T-helper 1 cell treated with Interleukin-12 subunit alpha and Interleukin-12 subunit beta and Interleukin-4 antibody, amounts not matched to agents 30 μg/mL and 1 μg/mL, for 36 hours (primary cell): Measurements from ENCODE around the gene CRYBB2.
"Not testable (repeated sequence)": the region's sequence is repeated elsewhere in the genome, so short reads cannot be mapped to it uniquely, and the experiment has no call there.

Experiments
- H3K27ac Mint-ChIP-seq: one replicate; pipeline ENCODE4 v1.8.0; 2021; ENCODE audit warnings: mild to moderate bottlenecking, mixed read lengths
- H3K27me3 Mint-ChIP-seq: one replicate; pipeline ENCODE4 v1.8.0; 2021; ENCODE audit warnings: low read depth, mixed read lengths
- H3K36me3 Mint-ChIP-seq: one replicate; pipeline ENCODE4 v1.8.0; 2021; ENCODE audit warnings: low read depth, mixed read lengths
- H3K4me1 Mint-ChIP-seq: one replicate; pipeline ENCODE4 v1.8.0; 2021; ENCODE audit warnings: low read depth, mixed read lengths
- H3K4me3 Mint-ChIP-seq: one replicate; pipeline ENCODE4 v1.8.0; 2021; ENCODE audit warnings: mild to moderate bottlenecking, moderate library complexity, mixed read lengths
- H3K9me3 Mint-ChIP-seq: one replicate; pipeline ENCODE4 v1.8.0; 2021; ENCODE audit warnings: mixed read lengths

Gene CRYBB2

GRCh38 chr22:25219211-25219689 lies at the start of gene CRYBB2:
TSS of gene CRYBB2 (plus strand) at chr22:25219639. CDS start at chr22:25221430, 1,791 bp downstream.
- Mint-ChIP-seq H3K27ac (no peak within 1 kb of the TSS), H3K36me3 (no peaks in the 10 kb centered on the region), H3K4me1 (no peaks in the 10 kb centered on the region), H3K27me3 (no peaks in the 10 kb centered on the region), H3K4me3 (no peak within 1 kb of the TSS), H3K9me3 (no peaks in the 10 kb centered on the region)

- H3K27ac Mint-ChIP-seq: no peak overlapping the region
- no peak overlapping the region for H3K4me3 Mint-ChIP-seq
- no peaks in the 10 kb centered on the region for H3K9me3 Mint-ChIP-seq
- no peaks in the 10 kb centered on the region for H3K4me1 Mint-ChIP-seq
- no peaks in the 10 kb centered on the region for H3K27me3 Mint-ChIP-seq
- peaks cover 5% of the 10 kb centered on the region for H3K36me3 Mint-ChIP-seq
Observed at GRCh38 chr22:25170426-25170980, 48.9 kb upstream of the CRYBB2 start.

- Mint-ChIP-seq H3K4me3 (no peak overlapping the region), H3K4me1 (no peaks in the 10 kb centered on the region), H3K9me3 (no peaks in the 10 kb centered on the region), H3K27me3 (no peaks in the 10 kb centered on the region), H3K27ac (no peak overlapping the region), H3K36me3 (peaks cover 13% of the 10 kb centered on the region)
Observed at GRCh38 chr22:25172153-25172552, 47.3 kb upstream of the CRYBB2 start.

GRCh38 chr22:25174156-25174887 lies 45.1 kb upstream of the CRYBB2 start:
- Mint-ChIP-seq H3K36me3 (peaks cover 22% of the 10 kb centered on the region), H3K27ac (no peak overlapping the region), H3K9me3 (peaks cover 1% of the 10 kb centered on the region), H3K4me3 (no peak overlapping the region), H3K4me1 (no peaks in the 10 kb centered on the region), H3K27me3 (no peaks in the 10 kb centered on the region)

GRCh38 chr22:25174888-25175411 lies 44.5 kb upstream of the CRYBB2 start:
- Mint-ChIP-seq H3K9me3 (peaks cover 8% of the 10 kb centered on the region), H3K27ac (no peak overlapping the region), H3K4me3 (no peak overlapping the region), H3K4me1 (no peaks in the 10 kb centered on the region), H3K36me3 (peaks cover 28% of the 10 kb centered on the region), H3K27me3 (no peaks in the 10 kb centered on the region)

- H3K4me3 Mint-ChIP-seq: no peak overlapping the region
- H3K27ac Mint-ChIP-seq: no peak overlapping the region
- H3K9me3 Mint-ChIP-seq: peaks cover 8% of the 10 kb centered on the region
- H3K36me3 Mint-ChIP-seq: peaks cover 29% of the 10 kb centered on the region
- no peaks in the 10 kb centered on the region for H3K4me1 Mint-ChIP-seq
- H3K27me3 Mint-ChIP-seq: no peaks in the 10 kb centered on the region
Observed at GRCh38 chr22:25176175-25176574, 43.3 kb upstream of the CRYBB2 start.

- peaks cover 8% of the 10 kb centered on the region for H3K9me3 Mint-ChIP-seq
- H3K4me1 Mint-ChIP-seq: no peaks in the 10 kb centered on the region
- no peaks in the 10 kb centered on the region for H3K27me3 Mint-ChIP-seq
- H3K36me3 Mint-ChIP-seq: peaks cover 27% of the 10 kb centered on the region
- no peak overlapping the region for H3K4me3 Mint-ChIP-seq
- no peak overlapping the region for H3K27ac Mint-ChIP-seq
Observed at GRCh38 chr22:25176799-25177198, 42.6 kb upstream of the CRYBB2 start.

- Mint-ChIP-seq H3K4me3 (no peak overlapping the region), H3K9me3 (peaks cover 8% of the 10 kb centered on the region), H3K27ac (no peak overlapping the region), H3K36me3 (peaks cover 28% of the 10 kb centered on the region), H3K27me3 (no peaks in the 10 kb centered on the region), H3K4me1 (no peaks in the 10 kb centered on the region)
Observed at GRCh38 chr22:25177226-25177625, 42.2 kb upstream of the CRYBB2 start.

- H3K9me3 Mint-ChIP-seq: peaks cover 8% of the 10 kb centered on the region
- peaks cover 32% of the 10 kb centered on the region for H3K36me3 Mint-ChIP-seq
- H3K4me3 Mint-ChIP-seq: no peak overlapping the region
- H3K27ac Mint-ChIP-seq: no peak overlapping the region
- no peaks in the 10 kb centered on the region for H3K4me1 Mint-ChIP-seq
- no peaks in the 10 kb centered on the region for H3K27me3 Mint-ChIP-seq
Observed at GRCh38 chr22:25177895-25178294, 41.5 kb upstream of the CRYBB2 start.

- peaks cover 34% of the 10 kb centered on the region for H3K36me3 Mint-ChIP-seq
- not testable (repeated sequence) for H3K4me3 Mint-ChIP-seq
Observed at GRCh38 chr22:25178348-25178747, 41.1 kb upstream of the CRYBB2 start.

GRCh38 chr22:25178869-25179631 lies 40.4 kb upstream of the CRYBB2 start:
- not testable (repeated sequence) for H3K9me3 Mint-ChIP-seq, H3K4me1 Mint-ChIP-seq, H3K27ac Mint-ChIP-seq, H3K4me3 Mint-ChIP-seq, H3K27me3 Mint-ChIP-seq
- H3K36me3 Mint-ChIP-seq: peaks cover 34% of the 10 kb centered on the region

More at GRCh38 chr22:25178348-25178747, 41.1 kb upstream of the CRYBB2 start:
- H3K9me3 Mint-ChIP-seq, H3K4me1 Mint-ChIP-seq, H3K27me3 Mint-ChIP-seq, H3K27ac Mint-ChIP-seq: not testable (repeated sequence)

GRCh38 chr22:25182131-25183110 lies 37.0 kb upstream of the CRYBB2 start:
- H3K4me3 Mint-ChIP-seq: no peak overlapping the region
- H3K9me3 Mint-ChIP-seq: peaks cover 8% of the 10 kb centered on the region
- H3K27ac Mint-ChIP-seq: no peak overlapping the region
- H3K36me3 Mint-ChIP-seq: peaks cover 27% of the 10 kb centered on the region
- no peaks in the 10 kb centered on the region for H3K4me1 Mint-ChIP-seq
- no peaks in the 10 kb centered on the region for H3K27me3 Mint-ChIP-seq

- Mint-ChIP-seq H3K4me1 (no peaks in the 10 kb centered on the region), H3K27ac (no peak overlapping the region), H3K36me3 (peaks cover 26% of the 10 kb centered on the region), H3K4me3 (no peak overlapping the region), H3K27me3 (no peaks in the 10 kb centered on the region), H3K9me3 (peaks cover 8% of the 10 kb centered on the region)
Observed at GRCh38 chr22:25183949-25184619, 35.4 kb upstream of the CRYBB2 start.
